AG04449 (cell line): ENCODE data around the gene SRGAP2.
"Not testable (repeated sequence)": the region's sequence is repeated elsewhere in the genome, so short reads cannot be mapped to it uniquely, and the experiment has no call there.

Experiments
- CTCF ChIA-PET: fragments of 350-600 bp; formaldehyde crosslinking; extraction: SDS; loops from one replicate; lab custom pipeline; 2021; ENCODE audit warnings: antibody characterized with exemption; lab: Yijun Ruan, JAX
- POLR2A ChIA-PET: fragments of 400-600, 350-600 bp; formaldehyde crosslinking; extraction: SDS; loops from one replicate; lab custom pipeline; 2020; ENCODE audit warnings: antibody characterized with exemption, inconsistent platforms; lab: Yijun Ruan, JAX
- DNase-seq: peaks from one replicate; pipeline ENCODE4 v3.0.0-alpha.2; 2010; ENCODE audit warnings: low read depth, low spot score
- H3K4me3 ChIP-seq: 2 replicates; pipeline ENCODE4 v1.5.1; 2011; ENCODE audit warnings: low read depth, mild to moderate bottlenecking, control low read depth, low read length

The SRGAP2 gene

DNA sequence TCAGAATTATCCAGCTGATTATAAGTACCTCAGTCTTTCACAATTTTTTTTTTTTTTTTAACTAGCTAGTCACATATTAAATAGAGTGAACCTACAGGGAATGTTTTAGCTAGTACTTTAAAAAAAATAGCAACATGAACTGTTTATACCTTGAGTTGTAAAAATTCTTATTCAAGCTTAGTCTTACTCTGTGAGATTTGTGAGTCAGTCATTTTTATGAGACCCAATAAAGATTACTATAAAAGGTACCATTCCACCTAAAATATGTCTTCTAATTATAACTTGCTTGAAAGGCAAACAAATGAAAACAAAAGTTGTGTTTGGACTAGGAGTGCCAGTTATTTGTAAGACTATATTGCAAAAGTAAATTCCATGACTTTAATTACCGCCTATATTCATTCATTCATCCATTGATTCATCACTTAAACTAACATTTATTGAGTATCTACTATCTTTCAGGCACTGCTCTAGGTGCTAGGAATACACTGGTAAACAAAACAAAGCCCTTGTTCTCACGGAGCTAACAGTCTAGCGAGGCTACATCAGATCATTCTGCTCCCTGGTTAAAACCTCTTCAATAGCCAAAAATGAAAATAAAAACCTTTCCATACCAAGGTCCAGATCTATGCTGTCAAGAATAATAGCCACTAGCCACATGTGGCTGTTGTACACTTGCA is 6.5 kb upstream of the SRGAP2 start:
- CTCF ChIA-PET, DNase-seq: not testable (repeated sequence)

DNA sequence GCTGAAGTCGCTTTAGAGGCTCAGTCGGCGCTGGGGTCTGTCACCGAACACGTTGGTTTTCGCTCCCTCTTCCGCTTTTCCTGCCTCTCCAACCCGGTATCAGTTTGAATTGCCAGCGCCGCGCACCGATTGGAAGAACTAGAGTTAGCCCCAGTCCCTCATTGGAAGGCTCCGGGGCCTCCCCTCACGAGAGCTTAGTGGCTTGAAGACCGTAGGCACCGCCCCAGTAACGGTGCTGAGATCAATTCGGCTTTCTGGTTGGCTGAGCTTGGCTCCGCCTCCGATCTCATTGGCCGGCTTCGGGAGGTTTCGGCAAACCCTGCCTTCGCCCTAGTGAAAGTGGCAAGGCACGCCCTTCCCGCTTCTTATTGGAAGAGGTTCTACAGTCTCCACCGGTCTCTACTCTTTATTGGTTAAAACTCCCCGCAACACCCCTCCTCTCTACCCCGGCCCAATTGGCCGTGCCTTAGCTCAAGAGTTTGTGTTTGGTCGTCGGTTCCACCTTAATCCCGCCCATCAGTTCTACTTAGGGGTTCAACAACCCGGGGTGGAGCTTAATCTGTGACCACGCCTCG is 465 bp upstream of the SRGAP2 start, which contains the start of gene FAM72A:
FAM72A (minus strand) TSS at position 51 of the 575 bp plus-strand sequence. CDS start 814 bp downstream, outside the sequence.
- CTCF ChIA-PET, POLR2A ChIA-PET: not testable (repeated sequence)
- peak; percentile 100 for DNase-seq
- peak within 1 kb of the TSS; percentile 57 for H3K4me3 ChIP-seq

More for the DNA sequence above, 6.5 kb upstream of the SRGAP2 start:
- H3K4me3 ChIP-seq, POLR2A ChIA-PET: not testable (repeated sequence)

DNA sequence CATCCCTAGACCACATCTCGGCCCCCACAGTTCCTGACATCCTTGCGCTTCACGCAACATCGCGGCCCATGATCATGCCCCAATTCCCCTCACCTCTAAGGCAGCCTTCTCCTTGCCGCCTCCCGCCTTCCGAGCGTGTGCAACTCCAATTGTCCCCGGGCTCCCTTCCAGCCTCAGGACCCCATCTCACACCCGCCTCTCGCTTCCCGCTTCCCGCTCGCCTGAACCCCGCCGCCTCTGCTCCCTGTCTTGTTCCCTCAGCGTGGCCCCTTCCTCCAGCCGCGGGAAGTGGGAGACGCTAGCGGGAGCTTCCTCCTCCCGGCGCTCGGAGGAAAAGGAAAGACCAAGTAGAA is 794 bp downstream of the SRGAP2 start:
- DNase-seq, CTCF ChIA-PET, POLR2A ChIA-PET: not testable (repeated sequence)
- peak overlapping the region; percentile 54 for H3K4me3 ChIP-seq

DNA sequence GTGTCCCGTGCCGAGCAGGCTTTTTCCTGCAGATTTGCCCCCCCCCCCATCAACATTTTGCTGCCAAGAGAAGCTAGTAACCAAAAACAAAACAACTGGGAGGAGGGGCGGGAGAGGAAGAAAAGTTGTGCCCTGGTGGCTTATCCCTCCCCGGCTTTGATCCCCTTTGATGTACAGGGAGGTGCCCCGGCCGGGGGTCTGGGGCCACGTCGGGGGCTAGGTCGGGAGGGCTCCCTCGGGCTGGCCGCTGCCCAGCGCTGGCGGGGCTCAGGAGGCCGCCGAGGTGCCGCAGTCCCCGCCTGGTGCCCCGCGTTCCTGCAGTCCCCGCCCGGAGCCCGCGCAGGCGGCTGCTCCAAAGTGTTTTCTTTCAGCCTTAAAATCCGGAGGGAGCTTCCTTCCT is 1.5 kb downstream of the SRGAP2 start:
- peak overlapping the region; percentile 45 for H3K4me3 ChIP-seq
- DNase-seq, CTCF ChIA-PET, POLR2A ChIA-PET: not testable (repeated sequence)

DNA sequence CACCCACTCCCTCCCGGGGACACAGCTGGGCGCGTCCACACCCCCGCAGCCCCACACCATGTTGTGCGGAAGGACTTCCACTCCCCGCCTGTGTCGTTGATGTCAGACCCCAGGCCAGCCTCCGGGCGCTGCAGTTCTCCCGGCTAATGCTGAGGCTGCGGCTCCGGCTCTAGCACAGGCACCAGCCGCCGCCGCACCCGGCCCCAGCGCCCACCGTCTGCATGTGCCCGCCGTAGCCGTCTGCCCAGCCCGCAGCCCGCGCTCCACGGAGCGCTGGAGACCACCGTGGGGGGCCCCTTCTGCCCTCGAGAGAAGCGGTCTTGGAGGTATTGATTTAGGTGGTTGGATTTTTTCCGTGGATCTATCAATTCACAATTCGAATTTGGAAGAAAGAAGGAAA is 2.2 kb downstream of the SRGAP2 start:
- POLR2A ChIA-PET, DNase-seq, CTCF ChIA-PET: not testable (repeated sequence)
- peak overlapping the region; percentile 32 for H3K4me3 ChIP-seq

DNA sequence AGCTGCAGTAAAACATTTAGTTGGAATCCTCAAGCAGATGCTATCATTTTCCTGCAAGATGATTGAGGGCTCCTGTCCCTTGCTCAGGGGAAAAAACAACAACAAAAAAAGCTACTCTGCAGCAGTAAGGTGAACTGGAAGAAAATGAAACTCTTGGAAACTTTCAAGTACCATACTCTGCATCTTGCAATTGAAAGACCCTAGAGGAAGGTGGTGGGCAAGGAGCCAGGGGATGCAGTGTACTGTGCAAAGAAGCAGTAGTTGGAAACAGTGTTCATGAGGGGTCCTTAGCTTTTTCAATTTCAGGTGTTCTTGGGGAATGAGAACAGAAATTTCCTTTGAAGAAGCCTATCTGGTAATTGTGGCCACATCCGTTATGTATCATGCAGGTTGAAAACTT is 7.5 kb downstream of the SRGAP2 start:
- DNase-seq, CTCF ChIA-PET, POLR2A ChIA-PET: not testable (repeated sequence)

DNA sequence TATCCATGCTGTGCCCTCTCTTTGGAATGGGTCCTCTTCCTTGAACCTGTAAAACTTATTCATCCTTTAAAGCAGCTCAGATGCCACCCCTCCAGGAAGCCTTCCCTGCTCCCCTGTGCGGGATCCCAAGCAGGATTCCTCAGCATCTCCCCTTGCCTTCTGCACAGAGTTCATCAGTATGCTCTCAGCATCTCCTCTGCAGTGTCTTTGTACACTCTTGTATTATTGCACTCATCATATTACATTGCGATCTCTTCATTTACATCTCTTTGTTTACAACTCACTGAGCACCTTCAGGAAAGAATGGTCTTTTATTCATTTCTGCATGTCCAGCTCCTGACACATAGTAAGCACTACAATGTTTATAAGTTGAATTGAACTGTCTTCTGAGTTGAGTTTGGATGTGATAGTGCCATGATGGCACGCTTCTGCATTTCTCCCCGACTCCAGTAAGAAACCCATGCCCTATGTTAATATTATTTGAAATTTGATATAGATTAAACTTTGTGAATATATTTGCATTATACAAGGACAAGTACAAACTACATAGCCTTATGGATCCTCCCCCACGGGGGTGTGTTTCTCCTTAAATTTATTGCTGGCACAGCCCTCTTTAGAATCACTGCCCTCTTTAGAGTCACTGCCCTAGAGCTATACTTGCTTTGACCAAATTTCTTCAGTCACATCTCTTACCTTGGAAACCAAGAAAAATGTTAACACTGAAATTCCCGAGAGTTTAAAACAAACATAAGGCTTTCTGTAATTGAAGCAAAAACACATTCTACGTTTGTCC is 12.5 kb downstream of the SRGAP2 start:
- POLR2A ChIA-PET, DNase-seq, CTCF ChIA-PET, H3K4me3 ChIP-seq: not testable (repeated sequence)

More for the DNA sequence above, 7.5 kb downstream of the SRGAP2 start:
- not testable (repeated sequence) for H3K4me3 ChIP-seq

DNA sequence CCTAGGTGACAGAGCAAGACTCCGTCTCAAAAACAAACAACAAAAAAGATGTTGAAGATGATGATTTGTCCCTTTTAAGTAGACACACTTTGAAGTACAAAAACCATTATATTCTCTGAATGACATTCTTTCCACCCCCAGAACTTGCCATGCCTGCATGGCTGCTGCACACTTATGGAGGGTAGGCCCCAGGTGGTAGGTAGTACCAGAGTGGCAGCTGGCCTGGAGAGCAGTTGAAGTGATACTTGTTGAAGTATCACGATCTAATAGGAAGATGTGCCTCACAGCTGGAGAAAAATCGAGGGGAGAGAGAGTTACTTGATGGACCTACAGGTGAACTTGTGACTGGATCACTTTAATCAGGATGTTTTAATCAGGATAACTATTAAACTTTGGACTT is 14.9 kb downstream of the SRGAP2 start:
- DNase-seq, CTCF ChIA-PET, H3K4me3 ChIP-seq, POLR2A ChIA-PET: not testable (repeated sequence)

DNA sequence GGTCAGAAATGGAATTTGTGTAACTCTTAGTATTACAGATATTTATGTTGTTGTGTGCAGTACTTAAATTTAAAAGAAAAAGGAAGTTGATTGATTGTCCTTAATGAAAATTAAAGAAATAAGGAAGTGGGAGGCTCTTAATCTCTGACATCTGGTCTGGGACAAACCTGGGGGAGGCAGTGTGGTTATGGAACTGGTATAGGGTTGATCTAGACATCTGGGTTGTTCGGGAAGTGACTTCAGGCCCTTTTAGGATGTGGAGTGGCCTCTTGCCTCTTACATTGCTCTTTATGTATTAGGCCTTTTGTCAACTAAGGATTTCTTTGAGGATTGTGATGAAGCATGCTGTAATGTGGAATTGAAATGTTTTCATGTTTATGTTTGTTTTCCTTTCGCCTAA is 15.4 kb downstream of the SRGAP2 start:
- H3K4me3 ChIP-seq, DNase-seq, CTCF ChIA-PET, POLR2A ChIA-PET: not testable (repeated sequence)

DNA sequence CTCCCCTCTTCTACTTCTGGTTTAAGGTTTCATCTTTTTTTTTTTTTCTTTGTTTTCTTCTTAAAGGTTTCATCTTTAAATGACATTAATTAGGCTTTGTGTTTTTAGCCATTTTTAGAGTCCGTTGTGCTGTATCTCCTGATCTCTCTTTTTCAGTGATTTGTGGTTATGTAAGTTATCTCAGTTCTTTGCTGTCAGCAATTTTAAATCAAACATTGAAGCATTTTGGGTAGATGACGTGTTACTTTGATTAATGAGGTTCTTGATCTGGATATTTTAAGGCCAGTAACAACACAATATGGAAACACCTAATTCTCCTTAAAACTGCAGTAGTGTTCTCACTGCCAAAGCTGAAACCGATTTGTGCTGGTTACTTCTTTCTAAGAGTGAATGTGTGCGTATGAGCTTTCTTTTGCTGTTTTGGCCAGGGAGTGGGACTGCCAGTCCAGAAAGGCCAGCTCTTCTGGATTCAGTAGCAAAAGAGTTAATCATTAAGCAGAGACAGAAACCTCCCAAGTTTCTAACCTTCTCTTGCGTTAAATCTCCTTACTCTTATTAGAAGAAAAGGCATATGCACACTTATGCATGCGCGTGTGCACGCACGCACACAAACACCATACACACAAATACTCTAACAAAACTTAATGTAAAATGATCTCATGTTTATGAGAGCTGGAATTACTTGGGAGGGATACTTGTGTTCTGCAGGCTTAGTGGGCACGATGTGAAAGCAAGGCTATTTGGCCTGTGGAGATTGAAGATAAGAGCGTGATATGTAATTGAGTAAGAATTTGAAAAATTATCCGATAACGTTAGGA is 16.4 kb downstream of the SRGAP2 start:
- CTCF ChIA-PET, H3K4me3 ChIP-seq, DNase-seq, POLR2A ChIA-PET: not testable (repeated sequence)

DNA sequence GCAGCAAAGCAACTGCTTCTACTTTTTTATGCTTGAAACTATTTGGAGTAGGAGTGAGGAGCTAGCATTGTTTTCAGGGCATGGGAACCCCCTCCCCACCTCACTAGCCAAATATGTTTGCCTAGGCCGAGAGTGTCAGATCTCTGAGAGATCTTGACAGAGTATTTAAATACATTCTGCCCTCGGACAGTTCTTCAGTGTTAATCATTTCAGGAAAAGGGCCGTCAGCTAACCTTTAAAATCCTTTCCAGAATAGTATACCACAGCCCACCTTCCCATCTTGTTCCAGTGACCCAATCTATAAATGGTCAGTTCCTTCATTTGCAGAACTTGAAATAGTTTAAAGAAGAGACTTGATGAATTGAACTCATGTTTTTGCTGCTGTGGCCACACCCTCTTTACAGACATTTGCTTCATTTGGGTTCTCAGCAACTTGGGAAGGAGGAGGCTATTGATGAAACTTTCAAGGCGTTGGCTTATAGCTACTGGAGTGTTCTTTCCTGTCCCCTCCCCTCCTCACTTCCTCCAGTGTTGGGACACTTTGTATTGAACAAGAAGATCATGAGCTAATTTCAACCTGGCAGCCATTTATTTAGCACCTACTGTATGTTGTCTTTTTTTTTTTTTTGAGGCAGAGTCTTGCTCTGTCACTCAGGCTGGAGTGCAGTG is 17.1 kb downstream of the SRGAP2 start:
- CTCF ChIA-PET, POLR2A ChIA-PET, DNase-seq, H3K4me3 ChIP-seq: not testable (repeated sequence)

DNA sequence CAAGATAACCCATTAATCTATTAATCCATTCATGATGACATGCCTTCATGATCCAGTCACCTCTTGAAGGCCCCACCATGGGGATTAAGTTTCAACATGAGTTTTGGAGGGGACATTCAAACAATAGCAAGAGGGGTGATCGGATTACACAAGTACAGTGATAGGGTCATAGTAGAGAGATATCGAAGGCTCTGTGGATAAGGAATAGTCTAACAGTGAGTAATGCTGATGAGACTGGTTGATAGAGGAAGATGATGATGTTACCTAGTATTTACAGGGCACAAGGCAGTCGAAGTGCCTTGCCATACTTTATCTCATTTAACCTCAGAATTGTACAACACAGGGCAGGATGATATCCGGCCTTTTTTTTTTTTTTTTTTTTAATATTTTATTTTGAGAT is 18.2 kb downstream of the SRGAP2 start:
- H3K4me3 ChIP-seq, POLR2A ChIA-PET, CTCF ChIA-PET, DNase-seq: not testable (repeated sequence)

DNA sequence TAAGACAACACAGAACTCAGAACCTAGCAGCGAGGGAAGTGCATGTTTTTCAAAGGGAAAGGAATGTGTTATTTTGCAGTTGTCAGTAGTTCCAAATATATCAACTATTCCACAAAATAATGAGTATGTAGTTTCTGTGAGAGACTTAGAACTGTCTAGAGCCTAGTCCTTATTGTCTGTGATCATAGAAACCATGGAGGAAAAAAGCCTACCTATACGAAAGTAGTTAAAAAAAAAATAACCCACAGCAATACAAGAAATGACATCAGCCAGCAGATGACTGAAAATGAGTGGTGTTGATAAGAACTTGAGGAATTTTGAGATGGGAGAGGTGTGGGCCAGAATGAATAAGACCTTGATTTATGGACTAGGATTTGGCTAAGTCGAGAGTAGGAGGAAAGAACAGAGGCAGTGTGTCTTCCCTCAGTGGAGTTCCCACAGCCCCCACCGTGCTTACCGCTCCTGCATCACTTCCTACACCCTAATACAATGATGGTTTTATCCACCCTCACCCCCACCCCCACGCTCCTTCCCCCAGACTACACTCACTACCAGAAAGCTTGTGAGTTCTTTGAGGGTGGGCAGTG is 20.9 kb downstream of the SRGAP2 start:
- DNase-seq, POLR2A ChIA-PET, CTCF ChIA-PET, H3K4me3 ChIP-seq: not testable (repeated sequence)

DNA sequence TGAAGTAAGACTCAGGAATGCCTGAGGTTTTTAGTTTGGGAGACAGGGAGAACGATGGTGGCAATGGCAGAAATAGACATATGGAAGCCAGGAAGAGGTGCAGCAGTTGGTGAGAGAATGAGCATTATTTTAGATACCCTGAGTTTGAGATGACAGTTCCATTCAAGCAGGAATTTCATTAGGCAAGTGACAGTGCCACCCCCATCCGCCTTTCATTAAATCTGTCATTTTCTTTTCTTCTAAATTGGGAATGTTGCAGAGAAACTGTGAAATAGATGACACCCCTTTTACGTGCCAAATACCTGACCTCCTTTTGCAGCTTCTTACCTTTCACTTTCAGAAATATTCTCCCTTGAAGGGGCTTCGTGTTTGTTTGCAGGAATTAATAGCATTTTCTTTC is 22.0 kb downstream of the SRGAP2 start:
- CTCF ChIA-PET, POLR2A ChIA-PET, DNase-seq, H3K4me3 ChIP-seq: not testable (repeated sequence)

DNA sequence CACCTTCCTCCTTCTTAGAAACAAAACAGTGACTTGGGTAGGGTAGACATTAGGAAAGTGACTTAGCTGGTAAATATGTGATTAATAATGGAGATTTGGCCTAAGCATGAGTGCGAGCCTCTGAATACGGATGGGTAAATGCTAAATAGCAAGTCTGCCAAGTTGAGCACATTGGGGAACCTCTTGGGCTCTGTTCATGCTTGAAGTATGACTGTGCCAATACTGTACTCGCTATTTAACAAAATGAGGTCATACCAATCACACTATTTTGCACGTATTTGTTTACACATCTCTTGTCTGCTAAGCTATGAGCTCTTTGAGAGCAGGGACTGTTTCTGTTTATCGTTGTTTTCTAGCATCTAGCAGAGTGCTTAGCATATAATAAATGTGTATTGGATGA is 23.5 kb downstream of the SRGAP2 start:
- CTCF ChIA-PET, DNase-seq, H3K4me3 ChIP-seq, POLR2A ChIA-PET: not testable (repeated sequence)
